H7 (cell line): Measurements from ENCODE around the gene TBX10. TPM values are rescaled to one million over a fixed set of nuclear protein-coding genes. Genes with fewer than 3 reads are reported as not detected.
"Not testable (repeated sequence)": the region's sequence is repeated elsewhere in the genome, so short reads cannot be mapped to it uniquely, and the experiment has no call there.

Experiments
- DNase-seq: peaks from one replicate; pipeline ENCODE4 v3.0.0; 2012
- H3K27me3 ChIP-seq: 2 replicates; pipeline ENCODE4 v1.6.0; 2011; ENCODE audit warnings: mild to moderate bottlenecking, low read length; ENCODE audit not compliant: control insufficient read depth, insufficient read depth
- H3K36me3 ChIP-seq: replicated peaks from 2 replicates; pipeline ENCODE4 v1.5.1; 2011; ENCODE audit warnings: low read length; ENCODE audit not compliant: control insufficient read depth, insufficient read depth
- H3K4me3 ChIP-seq: 2 replicates; pipeline ENCODE4 v1.5.1; 2011; ENCODE audit warnings: low read depth, mild to moderate bottlenecking, control low read depth, low read length, moderate library complexity; ENCODE audit not compliant: insufficient read depth
- total RNA-seq: library from RNA; depleted of rRNA; stranded (reverse); fragments of >200 nt; shearing (Covaris generic); gene quantifications from 2 replicates; pipeline ENCODE4 v1.2.3, GENCODE V29; 2014

Gene TBX10
- total RNA-seq, 1 experiment from 2014 or later: not detected

DNA sequence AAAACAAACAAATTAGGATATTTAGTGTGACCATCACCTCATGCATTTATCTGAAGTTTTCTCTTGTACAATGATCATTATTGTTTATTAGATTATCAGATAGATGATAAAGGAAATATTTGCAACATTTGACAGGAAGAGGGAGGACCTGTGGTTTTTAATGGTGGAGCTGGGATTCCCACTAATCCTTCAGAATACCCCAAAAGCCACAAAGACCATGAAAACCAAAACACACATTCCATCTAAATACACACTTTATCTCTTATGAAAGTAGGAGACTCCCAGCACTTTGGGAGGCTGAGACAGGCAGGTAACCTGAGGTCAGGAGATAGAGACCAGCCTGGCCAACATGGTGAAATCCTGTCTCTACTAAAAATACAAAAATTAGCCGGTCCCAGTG, 40.4 kb downstream of the TBX10 start:
- no peak for DNase-seq
- no peaks in the 10 kb centered on the region for H3K27me3 ChIP-seq
- H3K36me3 ChIP-seq: no peaks in the 10 kb centered on the region
- no peak overlapping the region for H3K4me3 ChIP-seq

- DNase-seq, H3K27me3 ChIP-seq, H3K4me3 ChIP-seq, H3K36me3 ChIP-seq: not testable (repeated sequence)
These were observed 41.6 kb downstream of the TBX10 start for GRCh38 chr11:67597963-67598362.

- not testable (repeated sequence) for H3K4me3 ChIP-seq, DNase-seq, H3K27me3 ChIP-seq, H3K36me3 ChIP-seq
These were observed 42.1 kb downstream of the TBX10 start for GRCh38 chr11:67597458-67597857.

DNA sequence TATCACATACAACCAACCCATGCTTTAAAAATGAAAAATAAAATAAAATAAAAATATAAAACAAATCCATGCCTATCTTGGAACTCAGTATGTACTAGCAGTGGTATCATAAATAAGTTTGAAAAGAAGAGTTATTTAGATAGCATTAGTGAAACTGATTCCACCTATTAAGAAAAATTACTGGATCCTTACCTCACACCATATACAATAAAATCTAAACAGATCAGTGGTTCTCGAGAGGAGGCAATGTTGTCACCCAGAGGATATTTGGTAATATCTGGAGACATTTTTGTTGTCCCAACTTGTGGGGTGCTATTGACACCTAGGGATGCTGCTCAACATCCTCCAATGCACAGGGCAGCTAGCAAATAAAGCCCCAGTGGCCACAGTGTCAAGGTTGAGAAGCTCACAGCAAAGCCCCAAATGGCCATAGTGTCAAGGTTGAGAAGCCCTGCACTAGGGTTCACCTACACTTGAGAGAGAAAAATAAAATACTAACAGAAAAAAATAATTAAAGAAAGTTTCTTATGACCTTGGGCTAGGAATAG, 42.7 kb downstream of the TBX10 start:
- H3K4me3 ChIP-seq: no peak overlapping the region
- H3K36me3 ChIP-seq: no peaks in the 10 kb centered on the region
- H3K27me3 ChIP-seq: no peaks in the 10 kb centered on the region; the same call in 1 of the 2 replicates
- no peak for DNase-seq

DNA sequence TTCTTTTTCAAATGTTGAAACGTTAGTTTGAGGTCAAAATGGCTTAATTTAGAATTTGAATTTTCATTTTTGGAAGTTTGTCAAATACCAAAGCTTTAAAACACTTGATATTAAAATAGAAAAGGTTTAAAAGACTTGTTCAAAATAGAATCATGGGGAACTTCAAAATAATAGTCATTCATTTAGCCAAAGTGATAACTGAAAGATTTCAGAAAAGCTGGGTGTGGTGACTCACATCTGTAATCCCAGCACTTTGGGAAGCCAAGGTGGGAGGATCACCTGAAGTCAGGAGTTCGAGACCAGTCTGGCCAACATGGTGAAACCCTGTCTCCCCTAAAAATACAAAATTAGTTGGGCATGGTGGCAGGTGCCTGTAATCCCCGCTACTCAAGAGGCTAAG, 45.1 kb downstream of the TBX10 start:
- no peak for DNase-seq
- Histone ChIP-seq H3K4me3 (no peak overlapping the region), H3K27me3 (no peaks in the 10 kb centered on the region; the same call in 1 of the 2 replicates), H3K36me3 (no peaks in the 10 kb centered on the region)

DNA sequence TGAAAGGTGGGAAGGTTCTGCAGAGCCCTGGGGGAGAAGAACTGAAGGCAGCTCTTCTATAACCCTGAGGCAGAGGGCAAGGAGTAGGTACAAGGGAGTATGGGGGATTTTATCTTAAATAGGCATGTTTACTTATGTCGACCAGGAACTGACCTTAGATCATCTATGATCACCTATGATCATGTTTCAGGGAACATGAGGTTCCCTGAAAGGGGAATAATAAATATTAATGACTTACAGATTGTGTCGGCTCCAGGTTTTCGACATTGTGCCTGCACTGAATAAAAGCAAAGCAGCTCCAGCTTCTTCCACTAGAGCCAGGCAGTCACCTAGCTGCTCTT, 46.0 kb downstream of the TBX10 start:
- no peaks in the 10 kb centered on the region; the same call in 1 of the 2 replicates for H3K27me3 ChIP-seq
- H3K36me3 ChIP-seq: no peaks in the 10 kb centered on the region
- no peak for DNase-seq
- H3K4me3 ChIP-seq: no peak overlapping the region

DNA sequence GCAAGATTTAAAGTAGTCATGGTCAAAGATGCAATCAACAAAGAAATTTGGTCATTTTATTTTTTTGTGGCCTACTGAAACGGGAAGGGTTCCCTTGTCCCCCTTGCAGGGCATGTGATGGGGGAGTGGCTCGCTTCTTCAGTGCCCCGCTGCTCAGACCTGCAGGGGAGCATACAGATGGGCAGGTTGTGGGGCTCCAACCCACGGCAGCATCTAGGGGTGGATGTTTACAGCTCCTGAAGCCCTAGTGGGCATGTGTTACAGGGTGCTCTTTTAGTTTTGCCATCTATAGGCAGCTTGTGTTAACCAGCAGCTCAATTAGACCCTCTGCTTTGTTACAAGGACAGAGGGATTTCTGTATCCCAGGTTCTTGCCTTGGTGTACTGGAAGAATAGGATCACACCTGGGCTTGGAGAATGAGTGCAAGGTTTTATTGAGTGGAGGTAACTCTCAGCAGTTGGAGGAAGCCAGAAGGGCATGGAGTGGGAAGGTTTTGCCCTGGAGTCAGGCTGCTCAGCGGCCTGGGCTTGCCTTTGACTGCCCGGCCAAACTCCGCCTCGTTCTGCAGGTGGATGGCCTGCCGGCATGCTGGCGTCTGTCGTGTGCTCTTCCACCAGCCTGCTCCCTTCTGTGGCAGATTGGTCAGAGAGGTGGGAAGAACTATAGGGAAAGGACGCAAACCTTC, 46.5 kb downstream of the TBX10 start:
- DNase-seq: no peak
- no peaks in the 10 kb centered on the region for H3K36me3 ChIP-seq
- no peak overlapping the region for H3K4me3 ChIP-seq
- H3K27me3 ChIP-seq: no peaks in the 10 kb centered on the region; the same call in 1 of the 2 replicates

- H3K36me3 ChIP-seq: peaks cover 23% of the 10 kb centered on the region
- not testable (repeated sequence) for H3K27me3 ChIP-seq, H3K4me3 ChIP-seq, DNase-seq
These were observed 50.6 kb downstream of the TBX10 start for GRCh38 chr11:67588899-67589415.

DNA sequence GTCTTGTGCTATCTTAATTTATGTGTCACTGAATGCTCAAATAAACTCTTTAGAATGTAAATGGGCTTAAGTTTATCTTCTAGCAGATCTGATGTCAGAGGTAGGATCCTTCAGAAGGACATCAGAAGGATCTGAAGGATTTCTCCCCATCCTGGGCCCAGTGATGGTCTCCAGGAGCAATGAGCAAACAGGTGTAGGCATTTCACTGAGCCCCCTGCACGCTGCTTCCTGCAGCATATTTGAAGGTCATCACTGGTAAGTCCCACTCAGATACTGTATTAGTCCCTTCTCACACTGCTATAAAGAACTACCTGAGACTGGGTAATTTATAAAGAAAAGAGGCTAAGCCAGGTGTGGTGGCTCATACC, 51.4 kb downstream of the TBX10 start:
- Histone ChIP-seq H3K4me3 (no peak overlapping the region), H3K36me3 (peaks cover 23% of the 10 kb centered on the region), H3K27me3 (no peaks in the 10 kb centered on the region)
- no peak for DNase-seq

DNA sequence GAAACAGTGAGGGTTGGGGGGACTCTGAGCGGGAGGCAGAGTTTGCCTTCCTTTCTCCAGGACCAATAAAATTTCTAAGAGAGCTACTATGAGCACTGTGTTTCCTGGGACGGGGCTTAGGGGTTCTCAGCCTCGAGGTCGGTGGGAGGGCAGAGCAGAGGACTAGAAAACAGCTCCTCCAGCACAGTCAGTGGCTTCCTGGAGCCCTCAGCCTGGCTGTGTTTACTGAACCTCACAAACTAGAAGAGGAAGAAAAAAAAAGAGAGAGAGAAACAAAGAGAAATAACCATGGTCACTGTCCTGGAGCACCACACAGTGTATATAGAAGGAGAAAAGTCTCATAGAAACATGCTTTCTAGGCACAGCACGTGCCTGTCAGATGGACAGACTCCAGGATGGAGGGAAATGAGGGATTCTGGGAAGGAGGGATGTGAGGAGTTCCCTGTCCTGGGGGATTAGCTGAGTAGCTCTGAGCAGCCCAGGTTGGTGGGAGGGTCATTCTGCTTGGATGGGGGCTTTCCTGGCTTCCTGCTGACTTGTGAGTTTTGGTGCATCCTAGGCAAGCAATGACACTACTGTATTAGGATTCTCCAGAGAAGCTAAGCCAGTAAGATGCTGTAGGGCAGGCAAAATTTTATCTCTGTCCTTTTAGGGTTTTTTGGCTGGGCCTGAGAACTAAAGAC, 52.9 kb downstream of the TBX10 start:
- Histone ChIP-seq H3K27me3 (no peaks in the 10 kb centered on the region), H3K4me3 (no peak overlapping the region), H3K36me3 (peaks cover 23% of the 10 kb centered on the region)
- no peak for DNase-seq

GRCh38 chr11:67585911-67586310, 53.7 kb downstream of the TBX10 start:
- Histone ChIP-seq H3K27me3 (no peaks in the 10 kb centered on the region), H3K4me3 (no peak overlapping the region), H3K36me3 (peaks cover 23% of the 10 kb centered on the region)
- no peak for DNase-seq

- no peaks in the 10 kb centered on the region for H3K27me3 ChIP-seq
- H3K36me3 ChIP-seq: peaks cover 23% of the 10 kb centered on the region
- H3K4me3 ChIP-seq: peak overlapping the region; percentile 92
- peak; percentile 52 for DNase-seq
These were observed 54.4 kb downstream of the TBX10 start for GRCh38 chr11:67584881-67585873.

DNA sequence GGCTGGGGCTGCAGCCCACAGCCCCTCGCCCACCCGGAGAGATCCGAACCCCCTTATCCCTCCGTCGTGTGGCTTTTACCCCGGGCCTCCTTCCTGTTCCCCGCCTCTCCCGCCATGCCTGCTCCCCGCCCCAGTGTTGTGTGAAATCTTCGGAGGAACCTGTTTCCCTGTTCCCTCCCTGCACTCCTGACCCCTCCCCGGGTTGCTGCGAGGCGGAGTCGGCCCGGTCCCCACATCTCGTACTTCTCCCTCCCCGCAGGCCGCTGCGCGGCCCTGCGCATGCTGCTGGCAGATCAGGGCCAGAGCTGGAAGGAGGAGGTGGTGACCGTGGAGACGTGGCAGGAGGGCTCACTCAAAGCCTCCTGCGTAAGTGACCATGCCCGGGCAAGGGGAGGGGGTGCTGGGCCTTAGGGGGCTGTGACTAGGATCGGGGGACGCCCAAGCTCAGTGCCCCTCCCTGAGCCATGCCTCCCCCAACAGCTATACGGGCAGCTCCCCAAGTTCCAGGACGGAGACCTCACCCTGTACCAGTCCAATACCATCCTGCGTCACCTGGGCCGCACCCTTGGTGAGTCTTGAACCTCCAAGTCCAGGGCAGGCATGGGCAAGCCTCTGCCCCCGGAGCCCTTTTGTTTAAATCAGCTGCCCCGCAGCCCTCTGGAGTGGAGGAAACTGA, 55.2 kb downstream of the TBX10 start:
- H3K4me3 ChIP-seq: peak overlapping the region; percentile 92
- DNase-seq: peak; percentile 83
- H3K36me3 ChIP-seq: peaks cover 23% of the 10 kb centered on the region
- H3K27me3 ChIP-seq: no peaks in the 10 kb centered on the region
